Measurements from ENCODE around the gene TMED7. TPM values are rescaled to one million over a fixed set of nuclear protein-coding genes. Genes with fewer than 3 reads are reported as not detected.
"Not testable (repeated sequence)": the region's sequence is repeated elsewhere in the genome, so short reads cannot be mapped to it uniquely, and the experiment has no call there.

TMED7 gene
- 100 to 1,000 TPM; 101 to 115 TPM for total RNA-seq
- 10 to 100 TPM; 73.9 to 85.8 (median 77.3) TPM for polyA plus RNA-seq (ENCODE audit: insufficient read length in 6 of 6)
- long read RNA-seq, donor 1, transcript TMED7-201 (3 exons, 3,757 nt): major isoform, 43 of 43 reads
- long read RNA-seq, donor 1, partial matches to known transcripts: 0 of 43 reads
- long read RNA-seq, donor 1, other reads (novel, unspliced or antisense): 0 of 43 reads
- long read RNA-seq, donor 2, transcript TMED7-201 (3 exons, 3,757 nt): major isoform, 28 of 39 reads
- long read RNA-seq, donor 2, partial matches to known transcripts: 11 of 39 reads
- long read RNA-seq, donor 2, other reads (novel, unspliced or antisense): 0 of 39 reads
- long read RNA-seq, donor 3, transcript TMED7-201 (3 exons, 3,757 nt): major isoform, 21 of 21 reads
- long read RNA-seq, donor 3, partial matches to known transcripts: 0 of 21 reads
- long read RNA-seq, donor 3, other reads (novel, unspliced or antisense): 0 of 21 reads
- long read RNA-seq, donor 4, transcript TMED7-201 (3 exons, 3,757 nt): major isoform, 13 of 15 reads
- long read RNA-seq, donor 4, partial matches to known transcripts: 2 of 15 reads
- long read RNA-seq, donor 4, other reads (novel, unspliced or antisense): 0 of 15 reads
- long read RNA-seq, donor 5, transcript TMED7-201 (3 exons, 3,757 nt): major isoform, 31 of 31 reads
- long read RNA-seq, donor 5, partial matches to known transcripts: 0 of 31 reads
- long read RNA-seq, donor 5, other reads (novel, unspliced or antisense): 0 of 31 reads
- long read RNA-seq, donor 6, transcript TMED7-201 (3 exons, 3,757 nt): major isoform, 23 of 23 reads
- long read RNA-seq, donor 6, partial matches to known transcripts: 0 of 23 reads
- long read RNA-seq, donor 6, other reads (novel, unspliced or antisense): 0 of 23 reads
- long read RNA-seq, donor 7, transcript TMED7-201 (3 exons, 3,757 nt): major isoform, 17 of 17 reads
- long read RNA-seq, donor 7, partial matches to known transcripts: 0 of 17 reads
- long read RNA-seq, donor 7, other reads (novel, unspliced or antisense): 0 of 17 reads
- long read RNA-seq, donor 8, transcript TMED7-201 (3 exons, 3,757 nt): major isoform, 22 of 22 reads
- long read RNA-seq, donor 8, partial matches to known transcripts: 0 of 22 reads
- long read RNA-seq, donor 8, other reads (novel, unspliced or antisense): 0 of 22 reads
- long read RNA-seq, donor 9: 0 reads
- long read RNA-seq, donor 10, transcript TMED7-201 (3 exons, 3,757 nt): major isoform, 5 of 5 reads
- long read RNA-seq, donor 10, partial matches to known transcripts: 0 of 5 reads
- long read RNA-seq, donor 10, other reads (novel, unspliced or antisense): 0 of 5 reads
- long read RNA-seq, donor 11, transcript TMED7-201 (3 exons, 3,757 nt): major isoform, 23 of 23 reads
- long read RNA-seq, donor 11, partial matches to known transcripts: 0 of 23 reads
- long read RNA-seq, donor 11, other reads (novel, unspliced or antisense): 0 of 23 reads
- long read RNA-seq, donor 12, transcript TMED7-201 (3 exons, 3,757 nt): major isoform, 20 of 20 reads
- long read RNA-seq, donor 12, partial matches to known transcripts: 0 of 20 reads
- long read RNA-seq, donor 12, other reads (novel, unspliced or antisense): 0 of 20 reads

- TF ChIP-seq, protein P1, sequence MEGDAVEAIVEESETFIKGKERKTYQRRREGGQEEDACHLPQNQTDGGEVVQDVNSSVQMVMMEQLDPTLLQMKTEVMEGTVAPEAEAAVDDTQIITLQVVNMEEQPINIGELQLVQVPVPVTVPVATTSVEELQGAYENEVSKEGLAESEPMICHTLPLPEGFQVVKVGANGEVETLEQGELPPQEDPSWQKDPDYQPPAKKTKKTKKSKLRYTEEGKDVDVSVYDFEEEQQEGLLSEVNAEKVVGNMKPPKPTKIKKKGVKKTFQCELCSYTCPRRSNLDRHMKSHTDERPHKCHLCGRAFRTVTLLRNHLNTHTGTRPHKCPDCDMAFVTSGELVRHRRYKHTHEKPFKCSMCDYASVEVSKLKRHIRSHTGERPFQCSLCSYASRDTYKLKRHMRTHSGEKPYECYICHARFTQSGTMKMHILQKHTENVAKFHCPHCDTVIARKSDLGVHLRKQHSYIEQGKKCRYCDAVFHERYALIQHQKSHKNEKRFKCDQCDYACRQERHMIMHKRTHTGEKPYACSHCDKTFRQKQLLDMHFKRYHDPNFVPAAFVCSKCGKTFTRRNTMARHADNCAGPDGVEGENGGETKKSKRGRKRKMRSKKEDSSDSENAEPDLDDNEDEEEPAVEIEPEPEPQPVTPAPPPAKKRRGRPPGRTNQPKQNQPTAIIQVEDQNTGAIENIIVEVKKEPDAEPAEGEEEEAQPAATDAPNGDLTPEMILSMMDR (IDR thresholded peaks at IDR 0.05): peak in 1 of 2 donors; percentile 53
- Histone ChIP-seq H3K27ac (peak within 1 kb of the TSS; percentile 92 to 93), H3K4me3 (peak within 1 kb of the TSS; percentile 87 to 95), H3K27me3 (no peaks in the 10 kb centered on the region), H3K4me1 (peaks cover 13 to 48% of the 10 kb centered on the region in 2 donors), H3K9me3 (no peaks in the 10 kb centered on the region), H3K36me3 (peaks cover 0 to 4% of the 10 kb centered on the region in 2 donors)
- ATAC-seq (peak; percentile 99), DNase-seq (peak; percentile 98 to 100 (median 100))
- intact Hi-C loops (cut with DNase I): no loop called here
Measured at GRCh38 chr5:115625579-115626444, at the start of gene TMED7. TSS of gene TMED7 (minus strand) at chr5:115626036. CDS start at chr5:115625792, 244 bp downstream.

DNA sequence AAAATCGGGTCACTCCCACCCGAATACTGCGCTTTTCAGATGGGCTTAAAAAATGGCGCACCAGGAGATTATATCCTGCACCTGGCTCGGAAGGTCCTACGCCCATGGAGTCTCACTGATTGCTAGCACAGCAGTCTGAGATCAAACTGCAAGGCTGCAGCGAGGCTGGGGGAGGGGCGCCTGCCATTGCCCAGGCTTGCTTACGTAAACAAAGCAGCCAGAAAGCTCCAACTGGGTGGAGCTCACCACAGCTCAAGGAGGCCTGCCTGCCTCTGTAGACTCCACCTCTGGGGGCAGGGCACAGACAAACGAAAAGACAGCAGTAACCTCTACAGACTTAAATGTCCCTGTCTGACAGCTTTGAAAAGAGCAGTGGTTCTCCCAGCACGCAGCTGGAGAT is 48.9 kb upstream of the TMED7 start:
- H3K36me3 ChIP-seq; H3K27ac ChIP-seq; intact Hi-C loops (cut with DNase I): not testable (repeated sequence)

GRCh38 chr5:115673596-115673995 is 47.8 kb upstream of the TMED7 start:
- Histone ChIP-seq H3K4me1 (no peaks in the 10 kb centered on the region), H3K9me3 (no peaks in the 10 kb centered on the region), H3K27ac (no peak overlapping the region), H3K27me3 (no peaks in the 10 kb centered on the region), H3K36me3 (no peaks in the 10 kb centered on the region), H3K4me3 (no peak overlapping the region)
- DNase-seq (no peak), ATAC-seq (no peak)
- intact Hi-C loops (cut with DNase I): no loop called here
- TF ChIP-seq, protein P1 (IDR thresholded peaks at IDR 0.05): no peak

More for the DNA sequence above, 48.9 kb upstream of the TMED7 start:
- H3K4me3 ChIP-seq, H3K4me1 ChIP-seq, ATAC-seq, H3K9me3 ChIP-seq, DNase-seq, H3K27me3 ChIP-seq: not testable (repeated sequence)

GRCh38 chr5:115671939-115672338 is 46.1 kb upstream of the TMED7 start:
- Histone ChIP-seq H3K36me3 (no peaks in the 10 kb centered on the region), H3K27me3 (no peaks in the 10 kb centered on the region), H3K4me1 (no peaks in the 10 kb centered on the region), H3K27ac (no peak overlapping the region), H3K9me3 (peaks cover 0 to 3% of the 10 kb centered on the region in 2 donors), H3K4me3 (no peak overlapping the region)
- DNase-seq: no peak
- no peak for ATAC-seq
- TF ChIP-seq, protein P1 (IDR thresholded peaks at IDR 0.05): no peak
- intact Hi-C loops (cut with DNase I): no loop called here

Measured in left lung (tissue), 14 donors.